GM12864 (cell line): ENCODE measurements around the gene NEB.

ENCODE experiments used
- DNase-seq: peaks from one replicate; pipeline ENCODE4 v3.0.0-alpha.2; 2011; ENCODE audit warnings: low read depth
- H3K4me3 ChIP-seq: 2 replicates; pipeline ENCODE4 v1.5.1; 2011; ENCODE audit warnings: mild to moderate bottlenecking, low read depth, low read length, control low read depth
- CTCF ChIP-seq: IDR thresholded peaks from 2 replicates; pipeline ENCODE4 v1.5.1; 2011; ENCODE audit warnings: low read depth, mild to moderate bottlenecking, moderate library complexity, low read length, control low read depth, inconsistent platforms; ENCODE audit errors: missing control alignments

NEB gene

GRCh38 chr2:151640087-151640486 lies 94.2 kb downstream of the NEB start:
- peak; percentile 3 for TF ChIP-seq CTCF
- no peak overlapping the region for H3K4me3 ChIP-seq
- DNase-seq: no peak

GRCh38 chr2:151638990-151639389 lies 95.3 kb downstream of the NEB start:
- no peak overlapping the region for H3K4me3 ChIP-seq
- no peak for DNase-seq
- no peak for TF ChIP-seq CTCF

GRCh38 chr2:151638191-151638933 lies 95.9 kb downstream of the NEB start:
- no peak for TF ChIP-seq CTCF
- peak; percentile 40 for DNase-seq
- no peak overlapping the region for H3K4me3 ChIP-seq

- DNase-seq: peak; percentile 33
- no peak for TF ChIP-seq CTCF
- no peak overlapping the region for H3K4me3 ChIP-seq
These were observed 97.0 kb downstream of the NEB start for GRCh38 chr2:151637271-151637781.

GRCh38 chr2:151634736-151635467 lies 99.4 kb downstream of the NEB start:
- no peak for TF ChIP-seq CTCF
- DNase-seq: no peak
- no peak overlapping the region for H3K4me3 ChIP-seq

GRCh38 chr2:151632993-151633565 lies 101.2 kb downstream of the NEB start:
- no peak overlapping the region for H3K4me3 ChIP-seq
- peak; percentile 25 for TF ChIP-seq CTCF
- no peak for DNase-seq
